ENCODE data around the gene PDXK.
"Not testable (repeated sequence)": the region's sequence is repeated elsewhere in the genome, so short reads cannot be mapped to it uniquely, and the experiment has no call there.

PDXK gene

DNA sequence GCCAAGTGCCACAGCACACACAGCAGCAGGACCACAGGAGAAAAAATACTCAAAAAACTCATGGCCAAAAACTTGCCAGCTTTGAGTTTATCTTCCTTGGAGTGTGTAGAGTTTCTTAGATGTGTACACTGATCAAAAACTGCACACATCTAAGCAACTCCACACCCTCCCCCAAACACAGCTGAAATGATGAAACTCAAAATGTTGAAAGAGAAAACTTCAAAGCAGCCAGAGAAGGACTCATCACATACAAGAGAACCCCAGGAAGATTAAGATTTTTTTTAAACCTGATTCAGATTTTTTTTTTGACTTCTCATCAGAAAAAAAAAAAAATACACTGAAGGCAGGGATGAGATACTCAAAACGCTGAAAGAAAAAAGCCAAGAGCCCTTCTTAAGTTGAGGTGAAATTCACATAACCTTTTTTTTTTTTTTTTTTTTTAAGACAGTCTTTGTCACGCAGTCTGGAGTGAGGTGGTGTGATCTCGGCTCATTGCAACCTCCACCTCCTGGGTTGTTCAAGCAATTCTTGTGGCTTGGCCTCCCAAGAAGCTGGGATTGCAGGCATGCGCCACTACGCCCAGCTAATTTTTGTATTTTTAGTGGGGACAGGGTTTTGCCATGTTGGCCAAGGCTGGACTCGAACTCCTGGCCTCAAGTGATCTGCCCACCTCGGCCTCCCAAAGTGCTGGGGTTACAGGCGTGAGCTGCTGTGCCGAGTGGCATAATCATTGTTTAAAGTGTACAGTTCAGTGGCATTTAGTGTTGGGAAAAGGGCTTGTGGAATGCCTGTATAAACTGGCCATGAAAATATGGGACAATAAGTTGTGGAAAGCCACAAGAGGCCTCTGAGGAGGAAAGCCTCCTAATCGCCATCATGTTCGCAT, 20.9 kb upstream of the PDXK start:
- no peak for DNase-seq

DNA sequence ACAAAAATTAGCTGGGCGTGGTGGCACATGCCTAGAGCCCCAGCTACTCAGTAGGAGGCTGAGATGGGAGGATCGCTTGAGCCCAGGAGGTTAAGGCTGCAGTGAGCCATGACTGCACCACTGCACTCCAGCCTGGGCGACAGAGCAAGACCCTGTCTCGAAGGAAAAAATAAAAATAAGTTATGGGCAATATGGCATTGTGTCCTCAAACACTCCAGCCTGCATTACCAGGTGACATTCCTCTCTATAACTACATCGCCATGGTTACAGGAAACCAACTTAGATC, 19.5 kb upstream of the PDXK start:
- DNase-seq: not testable (repeated sequence)

DNA sequence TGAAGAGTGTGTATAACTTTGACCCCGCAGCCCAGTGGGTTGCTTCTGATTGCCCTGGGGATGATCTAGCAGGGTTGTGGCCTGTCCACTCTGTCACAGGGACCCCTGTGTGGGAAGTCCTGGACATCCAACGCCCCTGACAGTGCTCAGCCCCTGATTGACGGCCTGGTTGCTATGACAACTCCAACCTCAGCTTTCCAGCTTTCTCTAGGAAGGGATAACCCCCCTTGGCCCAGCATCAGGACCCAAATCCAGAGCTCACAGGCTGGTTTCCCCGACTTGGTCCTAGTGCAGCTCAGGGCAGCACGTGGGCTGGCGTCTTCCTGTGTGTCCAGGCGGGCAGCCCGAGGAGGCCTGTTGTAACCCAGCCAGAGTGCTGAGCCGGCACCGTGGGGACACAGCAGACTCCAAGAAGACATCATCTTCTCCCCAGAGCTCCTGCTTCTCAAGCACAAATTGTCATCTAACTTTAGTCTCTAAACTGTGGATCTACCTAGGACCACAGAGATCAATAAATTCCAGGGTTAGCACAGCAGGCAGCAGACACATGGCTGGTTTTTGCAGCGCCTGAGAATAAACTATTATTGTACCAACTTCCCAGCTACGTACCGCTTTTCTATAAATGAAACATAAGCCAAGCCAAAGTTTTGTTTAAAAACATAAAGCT, 18.9 kb upstream of the PDXK start:
- DNase-seq: no peak

DNA sequence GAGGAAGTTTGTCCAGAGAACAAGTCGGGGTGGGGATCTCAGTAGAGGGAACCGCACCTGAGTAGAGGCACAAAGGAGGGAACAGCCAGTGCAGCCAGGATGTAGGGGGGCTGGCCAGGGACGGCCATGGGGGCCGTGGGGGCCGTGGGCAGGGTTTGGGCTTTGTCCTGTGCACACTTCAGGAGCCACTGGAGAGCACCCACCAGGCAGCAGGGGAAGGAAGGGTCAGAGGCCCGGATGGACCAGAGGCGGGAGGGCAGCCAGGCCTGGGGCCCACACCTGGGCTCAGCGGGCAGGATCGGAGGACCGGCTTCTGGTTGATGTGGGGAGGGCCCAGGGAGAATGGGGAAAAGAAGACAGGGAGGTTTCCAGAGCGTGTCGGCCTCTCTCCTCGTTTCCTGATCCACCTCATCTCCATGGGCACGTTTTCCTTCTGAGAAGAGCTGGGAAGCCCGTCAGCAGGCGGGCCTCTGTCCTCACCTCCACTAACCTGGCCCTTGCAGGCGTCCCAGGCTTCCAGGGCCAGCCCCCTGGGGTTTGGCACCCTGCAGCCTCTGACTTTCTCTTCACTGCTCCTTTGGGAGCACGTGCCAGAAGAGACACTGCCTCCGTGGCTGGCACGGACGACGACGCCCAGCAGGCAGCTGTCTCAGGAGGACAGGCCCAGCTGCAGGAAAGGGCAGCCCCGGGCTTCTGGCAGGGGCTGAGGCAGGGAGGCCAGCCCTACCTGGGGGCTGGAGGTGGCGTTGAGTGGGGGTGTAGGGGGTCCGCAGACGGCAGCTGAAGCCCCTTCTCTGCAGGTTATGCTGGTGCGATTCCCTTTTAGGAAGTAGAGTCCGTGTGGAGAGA, 16.8 kb upstream of the PDXK start:
- DNase-seq: no peak

DNA sequence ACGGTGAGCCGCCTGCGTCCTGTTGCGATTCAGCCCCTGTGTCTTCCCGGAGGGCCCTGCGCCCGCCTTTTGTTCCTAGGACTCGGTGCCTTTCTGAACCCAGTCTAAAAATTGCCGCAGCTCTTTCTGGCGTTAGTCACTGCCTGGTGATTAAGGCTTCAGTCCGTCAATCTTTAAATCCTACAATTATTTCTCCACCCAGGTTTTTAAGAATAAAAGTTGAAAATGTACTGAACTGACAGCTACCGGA, 16.2 kb upstream of the PDXK start:
- no peak for DNase-seq

DNA sequence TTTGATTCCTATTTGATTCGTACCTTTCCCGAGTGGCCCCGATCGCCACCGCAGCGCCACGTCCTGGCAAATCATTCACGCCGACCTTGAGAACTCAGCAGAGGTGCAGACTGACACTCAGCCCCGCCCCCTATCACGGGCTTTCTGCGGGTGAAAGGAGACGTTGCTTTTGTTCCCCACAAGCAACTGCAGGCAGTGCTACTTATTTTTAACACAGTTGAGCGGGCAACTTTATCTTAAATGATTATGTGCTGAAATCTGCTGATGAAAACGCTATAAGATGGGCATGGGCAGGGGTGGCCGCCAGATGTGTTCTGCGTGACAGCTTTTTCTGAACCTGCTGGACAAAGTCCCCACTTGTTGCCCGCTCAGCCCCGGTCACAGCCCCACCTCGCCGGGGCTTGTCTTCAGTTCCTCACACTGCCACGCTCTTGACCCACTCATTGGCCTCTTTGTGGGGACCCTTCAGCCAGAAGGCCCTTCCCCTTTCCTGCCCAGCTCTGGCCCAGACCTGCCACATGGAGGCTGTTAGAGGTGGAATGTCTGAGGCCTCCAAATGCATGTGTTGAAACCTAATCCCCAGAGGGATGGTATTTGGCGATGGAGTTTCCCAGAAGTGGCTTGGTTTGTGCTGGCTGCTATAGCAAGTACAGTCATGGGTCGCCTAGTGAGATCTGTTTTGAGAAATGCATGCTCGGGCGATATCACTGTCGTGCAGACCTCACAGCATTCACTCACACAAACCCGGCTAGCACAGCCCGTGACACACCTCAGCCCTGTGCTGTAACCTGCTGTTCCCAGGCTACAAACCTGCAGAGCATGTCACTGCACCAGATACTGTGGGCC, 15.7 kb upstream of the PDXK start:
- peak; percentile 17 for DNase-seq

DNA sequence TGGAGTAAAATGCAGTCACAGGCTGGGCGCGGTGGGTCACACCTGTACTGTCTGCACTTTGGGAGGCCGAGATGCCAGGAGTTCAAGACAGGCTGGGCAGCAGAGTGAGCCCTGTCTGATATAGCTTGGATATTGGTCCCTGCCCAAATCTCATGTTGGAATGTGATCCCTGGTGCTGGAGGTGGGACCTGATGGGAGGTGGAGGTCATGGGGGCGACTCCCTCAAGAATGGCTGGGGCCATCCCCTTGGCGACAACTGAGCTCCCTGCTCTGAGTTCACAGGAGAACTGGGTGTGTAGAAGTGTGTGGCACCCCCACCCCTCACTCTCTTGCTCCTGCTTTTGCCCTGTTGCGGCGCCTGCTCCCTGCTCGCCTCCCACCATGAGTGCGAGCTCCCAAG, 11.5 kb upstream of the PDXK start:
- no peak for DNase-seq

DNA sequence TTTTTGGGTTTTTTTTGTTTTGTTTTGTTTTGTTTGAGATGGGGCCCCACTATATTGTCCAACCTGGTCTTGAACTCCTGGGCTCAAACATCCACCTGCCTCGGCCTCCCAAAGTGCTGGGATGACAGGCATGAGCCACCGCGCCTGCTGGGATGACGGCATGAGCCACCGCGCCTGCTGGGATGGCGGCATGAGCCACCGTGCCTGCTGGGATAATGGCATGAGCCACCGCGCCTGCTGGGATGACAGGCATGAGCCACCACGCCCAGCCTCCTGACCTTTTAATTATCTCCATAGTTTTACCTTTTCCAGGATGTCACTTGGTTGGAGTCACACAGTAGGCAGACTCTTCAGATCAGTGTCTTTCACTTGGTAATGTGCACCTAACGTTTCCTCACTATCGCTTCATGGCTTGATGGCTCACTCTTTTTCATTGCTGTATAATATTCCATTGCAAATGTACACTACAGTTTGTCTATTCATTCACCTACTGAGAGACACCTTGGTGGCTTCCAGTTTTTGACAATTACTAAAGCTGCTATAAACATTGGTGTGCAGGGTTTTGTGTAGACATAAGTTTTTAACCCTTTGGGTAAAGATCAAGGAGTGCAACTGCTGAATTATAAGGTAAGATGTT, 10.1 kb upstream of the PDXK start:
- no peak for DNase-seq

DNA sequence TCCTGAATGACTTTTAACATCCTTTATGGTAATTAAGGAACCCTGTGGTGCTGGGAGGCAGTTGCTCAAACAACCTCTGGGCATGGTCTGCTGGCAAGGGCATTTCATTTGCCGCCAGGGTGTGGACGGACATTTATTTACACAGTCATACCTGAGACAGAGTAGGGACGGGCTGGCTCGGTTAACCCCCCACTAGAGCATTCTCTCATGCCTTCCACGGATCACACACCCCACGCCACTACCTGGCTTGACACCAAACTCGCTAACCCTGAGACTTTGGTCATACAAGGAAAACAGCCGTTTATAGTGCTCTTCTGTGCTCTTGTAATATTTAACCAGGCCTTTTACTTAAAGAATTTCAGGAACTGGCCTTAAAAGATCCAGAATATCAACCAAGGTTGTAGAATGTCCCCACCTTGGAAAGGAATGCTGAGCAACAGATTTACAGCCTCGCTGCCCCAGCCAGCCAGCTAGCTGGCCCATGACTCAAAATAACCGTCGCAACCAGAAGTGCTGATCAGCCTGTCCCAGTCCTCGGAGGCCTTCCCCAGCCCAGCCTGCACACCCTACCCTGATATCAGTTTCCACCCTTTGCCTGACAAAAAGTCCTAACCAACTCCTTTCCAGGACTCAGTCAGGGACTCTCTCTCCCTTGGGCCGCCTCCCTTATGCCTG, 6.5 kb upstream of the PDXK start:
- peak; percentile 63 for DNase-seq

DNA sequence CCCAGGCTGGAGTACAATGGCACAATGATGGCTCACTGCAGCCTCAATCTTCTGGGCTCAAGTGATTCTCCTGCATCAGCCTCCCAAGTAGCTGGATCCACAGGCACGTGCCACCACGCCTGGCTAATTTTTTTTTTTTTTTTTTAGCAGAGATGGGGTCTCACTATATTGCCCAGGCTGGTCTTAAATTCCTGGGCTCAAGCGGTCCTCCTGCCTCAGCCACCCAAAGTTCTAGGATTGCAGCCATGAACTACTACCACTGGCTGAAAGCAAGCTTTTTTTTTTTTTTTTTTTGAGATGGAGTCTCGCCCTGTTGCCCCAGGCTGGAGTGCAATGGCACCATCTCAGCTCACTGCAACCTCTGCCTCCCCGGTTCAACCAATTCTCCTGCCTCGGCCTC, 5.8 kb upstream of the PDXK start:
- not testable (repeated sequence) for DNase-seq

DNA sequence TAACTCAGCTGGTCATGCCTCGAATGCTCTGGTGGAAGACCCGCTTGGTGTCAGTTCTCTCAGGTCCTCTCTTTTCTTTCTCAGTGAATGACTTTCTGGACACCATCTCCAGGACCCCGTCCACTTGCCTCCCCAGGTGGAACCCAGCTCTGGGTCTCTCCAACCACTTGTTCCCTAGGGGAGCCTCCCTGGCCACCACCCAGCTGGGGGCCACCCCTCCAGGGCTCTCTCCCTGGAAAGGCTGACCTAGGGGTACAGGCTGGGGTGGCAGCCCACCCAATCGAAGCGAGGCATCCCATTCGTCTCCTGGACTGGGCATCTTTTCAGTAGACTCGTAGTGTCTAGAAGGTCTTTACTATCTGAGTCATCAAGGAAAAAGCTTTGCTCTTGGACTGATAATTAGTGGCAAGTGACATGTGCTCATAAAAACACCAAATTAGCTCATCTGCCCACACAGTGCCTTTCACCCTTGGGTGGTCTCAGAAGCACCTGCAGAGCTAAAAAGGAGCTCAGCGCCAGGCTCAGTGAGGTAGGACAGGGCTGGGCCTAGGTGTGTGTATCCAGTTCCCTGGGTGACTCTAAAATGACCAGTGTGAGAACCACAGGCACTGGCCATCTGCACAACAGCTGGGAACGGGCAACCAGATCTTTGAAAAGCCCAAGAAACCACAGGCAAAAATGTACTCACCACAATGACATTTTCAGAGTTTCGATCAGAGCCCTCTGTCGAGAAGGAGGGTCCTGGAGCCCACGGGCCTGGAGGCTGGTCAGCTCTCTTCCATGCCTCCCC, 2.4 kb upstream of the PDXK start:
- DNase-seq: no peak

DNA sequence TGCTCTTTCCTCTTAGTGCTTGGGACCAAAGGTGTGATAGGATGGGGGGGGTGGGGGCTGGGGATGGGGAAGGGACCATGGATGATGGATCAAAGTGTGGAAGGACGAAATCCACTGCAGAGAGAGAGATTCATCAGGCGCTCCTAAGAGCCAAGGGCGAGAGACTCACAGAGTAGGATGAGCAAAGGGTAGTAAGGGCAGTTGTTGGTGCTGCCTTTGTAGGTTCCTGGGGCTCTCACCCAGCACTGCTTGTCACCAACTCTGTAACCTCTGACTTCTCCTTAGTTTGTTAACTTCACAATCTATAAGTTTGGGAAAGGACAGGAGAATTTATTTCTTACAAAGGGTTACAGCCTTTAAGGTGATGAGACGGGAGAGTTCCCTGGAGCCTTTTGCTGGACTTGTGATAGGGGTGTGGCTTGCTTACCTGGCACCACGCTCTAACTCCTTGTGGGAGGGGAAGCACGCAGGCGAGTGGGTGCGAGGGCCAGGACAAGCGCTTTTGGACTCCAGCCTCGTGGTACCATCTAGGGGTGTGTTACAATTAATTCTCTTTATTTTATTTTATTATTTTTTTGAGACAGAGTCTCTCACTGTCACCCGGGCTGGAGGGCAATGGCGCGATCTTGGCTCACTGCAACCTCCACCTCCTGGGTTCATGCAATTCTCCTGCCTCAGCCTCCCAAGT, 1.6 kb upstream of the PDXK start:
- DNase-seq: no peak

DNA sequence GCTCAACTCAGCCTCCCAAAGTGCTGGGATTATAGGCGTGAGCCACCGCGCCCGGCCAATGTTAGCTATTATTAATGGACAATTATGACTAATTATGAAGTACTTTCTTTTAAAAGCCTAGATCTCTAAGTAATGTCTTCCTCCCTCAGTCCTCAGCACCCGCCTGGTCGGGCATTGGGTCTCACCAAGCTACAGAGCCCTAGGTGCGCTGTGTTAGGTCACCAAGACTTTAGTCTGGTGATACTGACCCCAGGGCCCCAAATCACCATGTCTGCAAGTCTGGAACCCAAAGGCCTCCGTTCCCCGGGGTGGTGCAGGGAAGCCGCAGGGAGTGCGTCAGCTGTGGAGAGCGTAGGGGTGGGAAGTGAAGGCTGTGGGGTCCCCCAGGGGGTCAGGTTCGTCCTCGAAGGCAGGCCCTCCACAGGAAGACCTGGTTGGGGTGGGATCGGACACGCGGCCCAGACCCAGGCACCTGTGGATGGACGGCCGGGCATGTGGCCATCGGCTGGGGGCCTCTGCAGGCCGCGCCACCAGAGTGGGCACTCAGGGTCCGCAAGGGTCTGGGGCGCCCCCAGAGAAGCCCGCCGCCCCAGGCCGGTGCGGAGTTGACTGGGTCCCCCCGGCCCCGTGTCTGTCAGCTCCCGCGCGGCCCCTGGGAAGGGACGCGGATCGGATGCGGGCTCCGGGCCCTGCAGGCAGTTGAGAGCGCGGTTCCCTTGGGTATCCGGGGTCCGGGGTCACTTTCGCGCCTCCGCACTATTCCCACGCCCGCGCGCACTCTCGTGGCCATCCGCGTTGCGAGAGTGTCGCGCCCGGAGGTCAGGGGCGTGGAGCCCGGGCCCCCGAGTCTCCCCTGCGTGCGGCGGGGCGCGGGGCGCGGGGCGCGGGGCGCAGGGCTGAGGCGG, 710 bp upstream of the PDXK start:
- DNase-seq: no peak

DNA sequence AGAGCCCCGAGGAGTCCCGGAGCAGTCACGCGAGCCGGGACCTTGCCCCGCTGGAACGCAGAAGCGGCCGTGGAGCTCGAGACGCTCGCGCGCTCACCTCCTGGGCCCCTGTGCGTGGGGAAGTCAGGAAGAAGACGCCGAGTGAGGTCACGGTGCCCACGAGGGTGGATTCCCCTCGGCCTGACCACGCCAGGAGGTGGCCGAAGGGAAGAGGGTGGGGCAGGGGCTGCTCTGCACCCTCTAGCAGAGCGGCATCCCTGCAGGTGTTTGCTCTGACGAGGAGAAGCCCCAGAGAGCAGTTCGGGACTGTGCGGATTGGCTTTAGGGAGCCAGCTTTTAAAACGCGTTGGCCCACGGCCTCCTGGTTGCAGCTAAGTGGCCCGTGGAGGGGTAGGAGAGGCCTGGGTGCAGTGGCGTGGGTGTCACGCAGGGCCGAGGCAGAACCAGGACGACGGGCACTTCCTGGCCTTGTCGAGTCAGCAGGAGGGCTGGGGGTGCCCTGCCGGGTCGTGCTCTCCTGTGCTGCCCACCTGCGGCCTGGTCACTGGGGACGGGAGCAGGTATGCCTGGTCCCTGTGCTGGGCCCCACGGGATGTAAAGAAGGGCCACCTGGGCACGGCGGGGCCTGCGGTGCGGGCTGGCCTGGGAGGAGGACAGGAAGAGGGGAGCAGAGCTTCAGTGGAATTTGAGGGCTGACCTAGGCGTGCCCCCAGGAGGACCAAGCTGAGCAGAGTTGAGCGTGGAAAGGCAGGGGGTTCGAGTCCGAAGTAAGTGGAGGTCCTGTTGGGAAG, 1.0 kb downstream of the PDXK start:
- DNase-seq: no peak

DNA sequence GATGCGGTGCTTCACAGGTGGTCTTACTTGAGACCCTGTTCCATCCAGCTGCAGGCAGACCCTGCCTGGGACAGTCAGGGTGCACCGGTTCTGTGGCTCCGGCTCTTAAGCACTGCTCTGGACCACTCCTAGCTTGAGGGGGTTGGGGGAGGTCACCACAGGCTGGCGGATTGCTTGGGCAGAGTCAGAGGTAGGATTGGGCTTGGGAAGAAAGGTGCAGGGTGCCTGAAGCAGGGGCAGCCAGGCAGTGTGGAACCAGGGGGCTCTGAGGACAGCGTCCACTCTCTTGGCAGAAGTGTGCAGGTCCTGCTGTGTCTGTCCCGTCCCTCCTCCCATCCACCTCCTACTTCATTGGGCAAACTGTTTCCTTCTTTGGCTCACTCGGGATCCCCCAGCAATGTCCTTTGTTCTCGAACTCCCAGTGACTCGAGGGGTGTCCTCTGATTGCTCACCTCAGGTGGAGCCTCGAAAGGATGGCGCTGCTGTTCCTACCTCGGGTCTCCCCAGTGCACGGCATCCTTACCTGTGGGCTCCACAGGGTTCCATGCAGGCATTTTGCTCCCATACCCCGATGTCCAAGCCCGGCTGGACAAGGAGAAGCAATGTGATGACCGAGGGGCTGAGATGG, 1.7 kb downstream of the PDXK start:
- DNase-seq: no peak

DNA sequence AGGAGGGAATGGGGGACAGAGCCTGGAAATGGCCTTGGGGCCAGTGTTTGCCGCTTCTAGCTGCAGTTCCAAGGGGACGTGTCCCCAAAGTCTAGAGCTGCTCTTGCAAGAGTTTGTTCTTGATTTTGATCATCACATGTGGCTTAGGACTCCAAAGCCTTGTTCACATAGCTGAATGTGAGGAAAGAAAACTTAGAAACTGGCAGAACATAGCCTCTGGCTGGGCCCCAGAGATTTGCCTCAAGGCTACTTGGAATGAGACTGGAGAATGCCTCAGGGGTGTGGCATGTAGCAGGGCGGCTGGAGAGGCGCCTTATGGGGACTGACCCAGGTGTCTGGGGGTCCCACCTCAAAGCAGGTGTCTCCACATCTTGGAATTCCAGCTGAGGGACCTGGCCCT, 2.3 kb downstream of the PDXK start:
- no peak for DNase-seq

DNA sequence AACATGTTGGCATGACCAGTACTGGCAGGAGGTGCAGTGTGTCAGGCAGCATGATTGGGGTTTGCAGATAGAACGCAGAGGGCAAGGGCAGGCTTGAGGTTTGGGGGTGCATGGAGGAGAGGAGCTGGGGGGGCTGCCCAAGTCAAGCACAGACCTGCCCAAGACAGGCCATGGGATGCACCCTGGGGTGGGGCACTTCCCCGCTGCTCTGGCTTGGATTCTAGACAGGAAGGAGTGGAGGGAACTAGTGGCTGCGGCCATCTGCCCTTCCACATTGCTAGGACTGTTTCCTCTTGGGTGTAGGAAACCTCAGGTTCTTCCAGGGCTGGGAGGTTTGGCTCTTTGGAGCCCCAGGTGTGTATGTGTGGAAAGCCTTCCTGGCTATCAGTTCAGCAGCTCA, 3.0 kb downstream of the PDXK start:
- DNase-seq: no peak

DNA sequence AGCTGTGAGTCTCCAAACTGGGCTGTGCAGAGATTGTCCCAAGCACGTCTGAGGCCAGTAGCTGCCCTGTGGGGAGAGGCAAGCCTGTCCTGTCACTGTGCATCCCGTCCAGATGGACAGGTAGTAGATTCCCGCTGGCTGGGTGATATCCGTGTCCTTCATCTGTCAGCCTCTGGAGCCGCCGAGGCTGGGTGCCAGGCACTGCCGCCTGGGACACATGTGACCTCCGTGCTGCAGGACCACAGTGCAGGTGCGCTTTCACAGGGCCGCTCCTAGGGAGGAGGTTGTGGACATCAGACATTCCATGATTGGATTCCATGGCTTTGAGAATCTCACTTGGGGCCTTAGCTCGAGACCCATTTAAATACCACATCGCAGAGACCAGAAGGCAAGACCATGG, 4.7 kb downstream of the PDXK start:
- no peak for DNase-seq
